Measurements from ENCODE around the gene MAML3. TPM values are rescaled to one million over a fixed set of nuclear protein-coding genes. Genes with fewer than 3 reads are reported as not detected.

The MAML3 gene
- total RNA-seq, 1 donor from 2014 or later = 0.79 TPM

DNA sequence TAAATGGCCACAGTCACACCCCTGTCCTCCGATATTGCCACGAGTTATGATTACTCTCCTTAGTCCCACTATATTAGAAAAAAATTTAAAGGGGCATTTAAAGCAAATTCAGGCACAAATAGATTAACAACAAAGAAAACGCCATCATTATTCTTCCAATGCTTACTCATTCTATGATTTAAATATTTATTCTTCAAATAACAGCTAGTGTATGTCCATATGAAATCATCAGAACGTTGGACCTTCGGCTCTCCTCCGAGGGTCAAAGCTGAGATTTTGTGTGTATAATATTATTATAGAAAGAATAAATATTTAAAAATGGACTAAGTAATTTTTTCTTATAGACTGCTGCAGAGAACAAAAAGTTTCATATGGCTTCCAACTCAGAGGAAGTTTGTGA, 122.9 kb downstream of the MAML3 start:
- H3K36me3 ChIP-seq (ENCODE audit: control insufficient read depth, insufficient read depth, low read length) = no peaks in the 10 kb centered on the region
- no peak overlapping the region for H3K4me3 ChIP-seq (ENCODE audit: low read depth, low read length)
- FAIRE-seq (no peak), DNase-seq (ENCODE audit: low read depth) (no peak)
- TF ChIP-seq, protein P1, sequence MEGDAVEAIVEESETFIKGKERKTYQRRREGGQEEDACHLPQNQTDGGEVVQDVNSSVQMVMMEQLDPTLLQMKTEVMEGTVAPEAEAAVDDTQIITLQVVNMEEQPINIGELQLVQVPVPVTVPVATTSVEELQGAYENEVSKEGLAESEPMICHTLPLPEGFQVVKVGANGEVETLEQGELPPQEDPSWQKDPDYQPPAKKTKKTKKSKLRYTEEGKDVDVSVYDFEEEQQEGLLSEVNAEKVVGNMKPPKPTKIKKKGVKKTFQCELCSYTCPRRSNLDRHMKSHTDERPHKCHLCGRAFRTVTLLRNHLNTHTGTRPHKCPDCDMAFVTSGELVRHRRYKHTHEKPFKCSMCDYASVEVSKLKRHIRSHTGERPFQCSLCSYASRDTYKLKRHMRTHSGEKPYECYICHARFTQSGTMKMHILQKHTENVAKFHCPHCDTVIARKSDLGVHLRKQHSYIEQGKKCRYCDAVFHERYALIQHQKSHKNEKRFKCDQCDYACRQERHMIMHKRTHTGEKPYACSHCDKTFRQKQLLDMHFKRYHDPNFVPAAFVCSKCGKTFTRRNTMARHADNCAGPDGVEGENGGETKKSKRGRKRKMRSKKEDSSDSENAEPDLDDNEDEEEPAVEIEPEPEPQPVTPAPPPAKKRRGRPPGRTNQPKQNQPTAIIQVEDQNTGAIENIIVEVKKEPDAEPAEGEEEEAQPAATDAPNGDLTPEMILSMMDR (IDR thresholded peaks at IDR 0.05; ENCODE audit: insufficient read depth, low read length, severe bottlenecking) = no peak
- H3K27me3 ChIP-seq (ENCODE audit: control insufficient read depth, insufficient read depth, low read length) = no peaks in the 10 kb centered on the region

DNA sequence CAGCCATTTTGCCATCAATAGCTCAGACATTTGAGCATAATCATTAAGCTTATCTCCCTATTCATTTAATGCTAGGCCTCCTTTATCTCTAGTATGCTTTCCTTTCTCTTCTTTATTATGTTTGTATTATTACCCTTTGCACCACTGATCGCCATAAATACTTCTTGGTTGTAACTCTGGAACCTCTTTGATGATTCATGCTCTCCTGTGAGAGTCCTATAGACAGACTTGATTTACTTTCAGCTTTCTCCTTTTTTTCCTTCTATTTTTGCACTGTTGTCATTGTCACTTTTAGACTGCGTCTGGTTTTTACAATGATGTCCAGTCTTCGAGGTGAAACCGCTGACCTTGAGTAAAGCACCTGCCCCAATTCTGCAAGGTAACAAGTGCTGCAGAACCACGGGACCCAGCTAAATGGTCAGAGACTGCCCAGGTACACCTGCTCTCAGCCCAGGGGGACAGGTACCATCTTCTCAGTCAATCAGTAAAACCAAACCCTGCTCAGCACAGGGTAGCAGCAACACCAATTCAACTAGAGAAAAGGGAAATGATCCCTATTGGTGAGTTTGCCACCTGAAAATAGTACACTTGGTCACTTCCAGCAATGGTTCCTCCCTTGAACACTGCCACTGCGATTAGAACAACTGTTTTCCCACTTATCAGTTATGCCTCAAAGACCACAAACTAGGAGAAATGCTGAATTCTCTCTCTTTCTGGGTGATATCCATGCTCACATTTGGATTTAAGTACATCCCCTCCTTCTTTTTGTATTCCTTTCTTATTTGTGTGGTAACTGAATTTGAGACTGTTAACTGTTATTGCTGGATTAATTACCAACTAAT, 125.1 kb downstream of the MAML3 start:
- TF ChIP-seq, protein P1 (IDR thresholded peaks at IDR 0.05; ENCODE audit: insufficient read depth, low read length, severe bottlenecking) = no peak
- no peak overlapping the region for H3K4me3 ChIP-seq (ENCODE audit: low read depth, low read length)
- no peaks in the 10 kb centered on the region for H3K36me3 ChIP-seq (ENCODE audit: control insufficient read depth, insufficient read depth, low read length)
- H3K27me3 ChIP-seq (ENCODE audit: control insufficient read depth, insufficient read depth, low read length) = no peaks in the 10 kb centered on the region
- DNase-seq (ENCODE audit: low read depth) (no peak), FAIRE-seq (peak; percentile 50)

DNA sequence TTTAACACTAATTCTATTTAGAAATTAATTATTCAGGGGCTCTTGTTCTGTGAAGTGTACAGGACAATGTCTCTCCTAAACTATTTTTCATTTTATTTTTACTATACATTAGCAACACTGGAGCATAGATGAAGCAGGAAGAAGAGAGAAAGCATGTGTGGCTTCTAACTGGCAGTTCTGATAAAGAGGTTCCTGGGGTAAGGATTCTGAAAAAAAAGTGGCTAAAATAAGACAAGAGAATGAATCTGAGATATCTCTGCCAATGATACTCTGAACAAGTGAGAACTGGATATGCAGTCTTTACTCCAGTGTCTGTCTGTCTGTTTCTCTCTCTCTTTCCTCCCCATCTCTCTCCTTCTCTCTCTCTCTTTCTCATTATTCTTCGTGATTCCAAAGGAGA, 125.9 kb downstream of the MAML3 start:
- TF ChIP-seq, protein P1 (IDR thresholded peaks at IDR 0.05; ENCODE audit: insufficient read depth, low read length, severe bottlenecking) = no peak
- no peak for FAIRE-seq
- Histone ChIP-seq H3K4me3 (ENCODE audit: low read depth, low read length) (no peak overlapping the region), H3K27me3 (ENCODE audit: control insufficient read depth, insufficient read depth, low read length) (no peaks in the 10 kb centered on the region), H3K36me3 (ENCODE audit: control insufficient read depth, insufficient read depth, low read length) (no peaks in the 10 kb centered on the region)
- no peak for DNase-seq (ENCODE audit: low read depth)

DNA sequence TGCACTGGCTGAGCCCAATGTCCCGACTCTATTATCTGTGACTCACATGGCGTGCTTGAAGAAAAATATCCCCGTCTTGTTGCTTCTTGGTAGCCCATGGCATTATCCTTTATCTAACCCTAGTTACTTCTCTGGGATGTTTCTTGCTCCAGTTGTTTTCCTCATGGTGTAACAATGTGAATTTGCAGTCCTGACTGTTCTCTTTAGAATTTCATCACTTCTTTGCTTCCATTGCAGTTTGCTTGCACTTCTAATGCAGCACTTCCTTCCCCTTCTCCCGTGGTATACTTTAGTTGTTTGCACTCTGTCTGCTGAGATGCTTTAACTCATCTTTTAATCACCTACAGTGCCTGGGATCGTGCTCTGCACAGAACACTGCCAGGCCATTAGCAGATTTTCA, 126.9 kb downstream of the MAML3 start:
- Histone ChIP-seq H3K36me3 (ENCODE audit: control insufficient read depth, insufficient read depth, low read length) (no peaks in the 10 kb centered on the region), H3K27me3 (ENCODE audit: control insufficient read depth, insufficient read depth, low read length) (no peaks in the 10 kb centered on the region), H3K4me3 (ENCODE audit: low read depth, low read length) (no peak overlapping the region)
- no peak for DNase-seq (ENCODE audit: low read depth)
- no peak for FAIRE-seq
- TF ChIP-seq, protein P1 (IDR thresholded peaks at IDR 0.05; ENCODE audit: insufficient read depth, low read length, severe bottlenecking) = no peak

DNA sequence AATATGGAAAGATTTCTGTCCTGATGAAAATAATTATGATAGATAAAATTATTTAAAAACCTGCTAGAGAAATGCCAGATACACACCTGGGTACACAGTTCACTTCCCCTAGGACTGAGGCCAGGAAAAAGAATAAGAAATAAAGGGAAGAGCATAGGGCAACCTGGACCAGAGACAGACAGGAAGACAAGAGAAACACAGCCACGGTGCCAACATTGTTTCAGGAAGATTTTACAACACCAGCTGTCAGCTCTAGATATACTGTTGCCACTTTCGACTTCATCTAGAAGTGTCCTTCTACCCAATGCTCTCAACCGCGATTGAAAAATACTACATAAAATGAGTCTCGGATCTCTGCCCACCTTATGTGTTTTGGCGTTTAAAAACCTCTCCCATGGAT, 128.5 kb downstream of the MAML3 start:
- no peak for DNase-seq (ENCODE audit: low read depth)
- no peak overlapping the region for H3K4me3 ChIP-seq (ENCODE audit: low read depth, low read length)
- FAIRE-seq = no peak
- no peaks in the 10 kb centered on the region for H3K36me3 ChIP-seq (ENCODE audit: control insufficient read depth, insufficient read depth, low read length)
- TF ChIP-seq, protein P1 (IDR thresholded peaks at IDR 0.05; ENCODE audit: insufficient read depth, low read length, severe bottlenecking) = no peak
- H3K27me3 ChIP-seq (ENCODE audit: control insufficient read depth, insufficient read depth, low read length) = no peaks in the 10 kb centered on the region

All from bronchial epithelial cell (primary cell).